ENCODE data around the gene PNISR. TPM values are rescaled to one million over a fixed set of nuclear protein-coding genes. Genes with fewer than 3 reads are reported as not detected.

PNISR gene
- polyA plus RNA-seq, 10 donors: 92.5 to 196 (median 128) TPM

DNA sequence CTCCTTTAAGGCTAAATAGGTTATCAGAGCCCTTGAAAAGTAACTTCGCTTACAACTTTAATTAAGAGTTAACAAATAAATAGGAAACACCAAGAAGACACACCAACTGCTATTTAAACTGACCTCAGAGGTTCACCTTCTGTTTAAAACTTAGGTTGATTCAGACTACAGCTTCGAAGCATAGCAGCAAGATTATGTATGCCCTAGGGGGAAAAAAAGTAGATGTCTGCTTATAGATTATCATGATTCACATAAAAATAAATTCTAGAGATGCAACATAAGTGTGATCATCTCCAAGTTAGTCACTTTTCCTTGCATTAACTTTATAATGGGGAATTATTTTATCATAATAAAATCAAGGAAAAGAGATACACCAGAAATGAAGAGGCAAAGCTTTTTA is 8.9 kb downstream of the PNISR start:
- DNase-seq: no peak

DNA sequence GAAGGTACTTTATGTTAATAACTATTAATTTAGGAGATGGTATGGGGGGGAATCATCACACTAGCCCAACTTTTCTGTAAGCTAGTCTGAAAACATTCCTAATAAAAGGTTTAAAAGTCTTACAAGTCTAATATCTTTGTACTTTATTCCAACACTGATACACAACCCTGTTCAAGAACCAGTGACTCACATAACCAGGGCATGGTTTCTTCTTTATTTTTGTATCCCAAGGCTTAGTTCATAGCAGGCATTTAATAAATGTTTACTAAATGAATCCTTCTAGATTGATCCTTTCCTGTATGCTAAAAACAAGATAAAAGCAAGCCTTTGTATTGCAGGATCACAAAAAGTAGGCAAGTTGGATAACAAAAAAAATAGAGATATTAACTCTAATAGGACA is 9.7 kb downstream of the PNISR start:
- no peak for DNase-seq

DNA sequence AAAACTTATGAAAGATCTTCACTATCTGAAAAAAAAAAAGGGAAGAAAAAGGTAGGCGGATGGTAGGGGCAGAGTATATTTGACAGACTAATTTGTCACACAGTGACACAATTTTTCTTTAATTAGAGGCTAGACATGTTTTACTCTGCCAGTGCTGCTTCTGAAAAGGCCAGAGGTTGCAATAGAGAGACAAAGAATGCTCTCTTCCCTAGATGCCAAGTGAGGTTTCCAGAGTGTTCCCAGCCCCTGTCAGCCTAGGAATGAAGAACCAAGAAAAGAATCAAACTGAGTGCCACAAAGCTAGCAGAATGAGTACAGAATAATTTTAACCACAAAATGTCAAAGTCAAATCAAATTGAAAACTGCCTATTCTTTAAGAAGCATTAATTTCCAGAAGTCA is 13.0 kb downstream of the PNISR start:
- DNase-seq: no peak

DNA sequence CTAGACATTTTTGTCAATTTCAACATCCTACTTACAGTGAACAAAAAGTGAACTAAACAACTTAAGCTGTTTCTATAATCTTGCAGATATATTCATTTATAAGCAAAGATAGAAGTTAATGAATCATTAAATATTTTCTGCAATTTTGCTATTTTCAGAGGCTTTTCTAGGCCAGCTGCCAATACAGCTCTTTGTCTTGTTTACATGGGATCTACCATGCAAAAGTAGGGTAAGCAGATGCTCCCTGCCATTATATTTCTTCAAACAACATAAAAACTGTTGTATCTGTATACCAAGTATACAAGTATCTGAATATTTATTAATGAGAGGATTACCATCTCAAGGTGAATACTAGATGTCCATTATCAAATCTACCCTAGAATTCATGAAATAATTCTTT is 15.4 kb downstream of the PNISR start:
- DNase-seq: no peak

DNA sequence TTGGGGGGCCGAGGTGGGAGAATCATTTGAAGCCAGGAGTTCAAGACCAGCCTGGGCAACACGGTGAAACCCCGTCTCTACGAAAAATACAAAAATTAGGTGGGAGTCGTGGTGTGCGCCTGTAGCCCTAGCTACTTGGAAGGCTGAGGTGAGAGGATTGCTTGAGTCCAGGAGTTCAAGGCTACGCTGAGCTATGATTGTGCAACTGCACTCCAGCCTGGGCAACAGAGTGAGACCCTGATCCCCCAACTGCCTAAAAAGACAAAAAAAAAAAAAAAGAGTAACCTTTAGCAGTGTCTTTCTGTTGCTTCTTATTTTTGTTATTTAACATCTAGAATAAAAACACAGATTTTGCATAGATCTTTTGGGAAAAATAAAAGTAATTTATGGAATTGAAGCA is 18.0 kb downstream of the PNISR start:
- no peak for DNase-seq

DNA sequence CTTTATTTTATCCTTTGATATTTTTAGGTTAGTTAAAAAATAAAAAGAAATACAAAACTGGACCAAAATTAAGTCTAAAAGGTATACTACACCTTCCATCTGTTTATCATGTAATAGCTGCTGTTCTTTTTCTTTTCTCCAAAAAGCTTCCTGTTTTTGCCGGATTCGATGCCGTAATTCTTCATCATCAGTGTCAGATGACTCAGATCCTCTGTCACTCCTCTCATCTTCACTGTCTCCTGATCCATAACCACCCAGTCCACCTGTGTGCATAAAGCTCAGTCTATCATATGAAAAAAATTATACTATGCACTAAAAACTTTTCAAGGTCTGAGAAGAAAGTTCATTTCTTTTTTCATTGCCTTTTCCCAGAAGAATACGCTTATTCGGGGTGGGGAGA is 22.7 kb downstream of the PNISR start:
- DNase-seq: no peak

DNA sequence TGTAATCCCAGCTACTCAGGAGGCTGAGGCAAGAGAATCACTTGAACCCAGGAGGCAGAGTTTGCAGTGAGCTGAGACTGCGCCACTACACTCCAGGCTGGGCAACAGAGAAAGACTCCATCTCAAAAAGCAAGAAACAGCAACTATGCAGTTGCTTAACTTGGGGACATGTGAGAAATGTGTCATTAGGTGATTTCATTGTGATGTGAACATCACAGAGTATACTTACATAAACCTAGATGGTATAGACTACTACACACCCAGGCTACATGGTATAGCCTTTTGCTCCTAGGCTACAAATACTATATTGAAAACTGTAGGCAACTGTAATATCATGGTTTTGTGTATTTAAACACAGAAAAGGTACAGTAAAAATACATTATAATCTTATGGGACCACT is 27.8 kb downstream of the PNISR start:
- no peak for DNase-seq

DNA sequence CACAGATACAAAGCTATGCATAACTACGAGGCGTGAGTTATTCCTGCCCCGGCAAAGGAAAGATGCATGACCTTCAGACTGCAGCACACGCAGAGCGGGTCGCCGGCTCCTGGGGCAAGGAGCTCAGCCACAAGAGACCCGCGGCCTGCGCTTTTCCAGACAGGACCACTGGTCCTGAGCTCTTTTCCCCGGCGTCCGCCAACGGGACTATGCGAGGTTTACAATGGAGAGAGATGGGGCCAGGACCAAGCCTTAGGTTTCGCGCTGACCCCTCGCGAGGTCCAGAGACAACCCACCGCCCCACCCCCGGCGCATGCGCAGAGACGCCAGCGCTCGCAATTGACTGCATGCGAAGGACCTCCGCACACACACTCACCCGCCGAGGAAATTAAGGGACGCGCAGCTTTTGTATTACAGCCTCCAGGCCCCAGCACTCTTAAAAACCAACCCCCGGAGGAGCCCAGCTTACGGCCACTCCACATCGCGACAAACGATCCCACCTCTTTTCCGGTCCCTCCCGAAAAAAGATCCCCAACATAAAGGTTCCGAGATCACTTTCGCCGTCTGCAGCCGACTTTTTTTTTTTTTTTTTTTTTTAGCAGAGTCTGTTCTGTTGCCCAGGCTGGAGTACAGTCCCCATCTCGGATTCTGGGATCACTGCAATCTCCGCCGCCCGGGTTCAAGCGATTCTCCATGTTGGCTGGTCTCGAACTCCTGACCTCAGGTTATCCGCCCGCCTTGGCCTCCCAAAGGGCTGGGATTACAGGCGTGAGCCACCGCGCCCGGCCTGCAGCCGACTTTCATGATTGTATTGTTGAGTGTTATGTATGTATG is 31.2 kb downstream of the PNISR start, which contains the start of gene COQ3:
Gene COQ3 (minus strand): TSS at position 498 of the 834 bp plus-strand sequence. CDS start 16 bp downstream, at position 482.
- peak; percentile 69 to 95 (median 87) for DNase-seq

DNA sequence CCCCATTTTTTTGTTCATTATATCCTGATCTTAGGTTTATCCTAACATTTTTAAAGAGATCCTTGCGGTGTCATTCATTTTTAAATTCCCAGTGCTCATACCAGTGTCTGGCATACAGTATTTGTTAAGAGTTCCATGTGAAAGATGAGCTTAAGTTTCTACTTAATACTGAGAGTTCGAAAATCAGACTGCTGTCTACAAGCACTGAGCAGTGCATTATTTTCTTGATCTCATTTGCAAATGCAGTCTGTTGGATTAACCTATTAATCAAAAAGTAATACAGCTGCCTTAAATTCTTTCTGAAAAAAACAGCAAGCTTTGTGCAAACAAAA is 31.8 kb downstream of the PNISR start:
- DNase-seq: no peak

DNA sequence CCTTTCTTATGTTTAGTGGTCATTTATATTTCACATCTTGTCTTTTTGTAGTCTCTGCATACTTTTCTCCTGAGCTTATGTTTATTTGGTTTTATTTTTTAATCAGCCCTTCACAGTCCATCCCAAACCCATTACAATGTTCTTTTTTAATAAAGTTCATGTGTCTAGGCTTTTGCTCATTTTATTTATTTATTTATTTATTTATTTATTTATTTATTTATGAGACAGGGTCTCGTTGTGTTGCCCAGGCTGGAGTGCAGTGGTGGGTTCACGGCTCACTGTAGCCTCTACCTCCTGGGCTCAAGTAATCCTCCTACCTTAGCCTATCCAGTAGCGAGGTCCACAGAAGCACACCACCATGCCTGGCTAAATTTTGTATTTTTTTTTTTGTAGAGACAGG is 34.2 kb downstream of the PNISR start:
- no peak for DNase-seq

DNA sequence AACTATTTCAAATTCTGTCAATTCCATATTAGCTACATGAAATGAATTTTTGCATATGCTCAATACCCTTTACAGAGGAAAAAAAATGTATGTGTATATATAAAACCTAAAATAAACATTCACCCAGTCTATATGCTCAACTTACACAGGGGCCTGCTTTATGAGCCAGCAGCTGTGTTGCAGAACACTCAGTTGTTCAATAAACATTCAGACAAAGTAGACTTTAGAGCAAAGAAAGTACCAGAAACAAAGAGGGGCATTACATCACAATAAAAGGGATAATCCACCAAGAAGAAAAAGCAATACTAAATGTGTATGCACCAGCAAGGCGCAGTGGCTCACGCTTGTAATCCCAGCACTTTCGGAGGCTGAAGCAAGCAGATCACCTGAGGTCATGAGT is 40.6 kb downstream of the PNISR start:
- no peak for DNase-seq

DNA sequence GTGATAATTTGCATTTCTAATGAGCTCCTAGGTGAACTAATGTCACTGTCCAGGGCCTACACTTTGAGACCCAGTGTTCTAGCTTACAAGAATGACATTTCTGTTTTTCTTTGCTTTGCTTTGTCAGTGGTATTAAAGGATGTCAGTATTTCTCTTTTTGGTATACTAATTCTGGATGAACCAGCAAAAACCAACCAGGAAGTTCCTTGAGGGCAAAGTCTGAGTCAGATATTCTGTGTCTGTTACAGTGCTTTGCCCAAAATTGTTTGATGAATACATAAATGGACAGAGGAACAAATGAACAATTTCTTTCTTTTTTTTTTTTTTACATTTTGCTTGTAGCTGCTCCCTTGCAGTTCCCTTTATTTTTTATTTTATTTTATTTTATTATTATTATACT is 46.5 kb downstream of the PNISR start:
- DNase-seq: no peak

DNA sequence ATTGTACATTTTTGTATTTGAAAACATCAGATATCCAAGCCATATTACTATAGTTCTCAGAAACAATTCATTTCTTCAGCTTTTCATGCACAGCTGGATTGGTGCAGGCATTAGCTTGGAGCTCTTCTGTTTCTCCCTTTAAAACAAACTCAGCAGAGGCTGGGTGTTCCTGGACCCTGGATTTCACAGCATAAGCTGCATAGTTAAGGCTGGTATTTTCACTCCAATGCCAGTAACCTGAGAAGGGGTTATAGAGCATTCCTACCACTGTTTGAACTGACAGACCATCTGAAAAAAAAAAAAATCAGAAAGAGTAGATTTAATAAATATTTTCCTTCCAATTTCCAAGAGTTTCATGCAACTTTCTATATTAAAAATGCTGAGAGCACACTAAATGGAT is 55.6 kb downstream of the PNISR start:
- no peak for DNase-seq

DNA sequence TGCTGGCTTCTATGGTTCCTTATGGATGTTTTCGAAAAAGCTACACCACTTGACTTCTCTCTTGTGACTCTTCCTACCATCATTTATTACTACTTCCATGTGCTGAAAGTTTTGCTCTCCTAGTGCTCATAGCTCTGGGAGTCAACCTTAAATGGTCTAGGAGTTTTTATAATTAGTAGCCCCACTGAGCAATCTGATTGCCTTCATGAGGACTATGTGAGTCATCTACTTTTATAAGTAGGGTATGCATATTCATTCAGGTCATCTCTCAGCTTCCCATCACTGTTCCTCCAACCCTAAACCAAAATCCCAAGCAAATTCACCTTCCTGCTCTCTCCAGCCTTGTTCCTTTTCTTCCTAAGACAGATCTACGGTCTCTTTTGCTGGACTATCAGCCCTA is 58.3 kb downstream of the PNISR start:
- DNase-seq: no peak

DNA sequence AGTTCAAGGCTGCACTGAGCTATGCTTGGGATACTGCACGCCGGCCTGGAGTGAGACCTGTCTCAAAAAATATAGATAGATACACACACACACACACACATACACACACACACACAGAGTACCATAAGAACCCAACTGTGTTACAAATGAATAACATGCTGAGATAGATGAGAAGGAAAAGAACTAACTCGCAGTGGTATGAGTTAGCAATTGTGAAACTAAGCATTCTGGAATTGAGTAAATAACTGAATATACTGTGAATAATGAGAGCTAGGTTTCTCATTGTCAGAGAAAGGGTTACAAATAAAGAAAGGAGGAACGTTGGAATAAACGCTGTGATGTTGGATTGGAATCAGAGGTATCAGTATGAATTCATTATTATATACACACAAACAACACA is 61.1 kb downstream of the PNISR start:
- no peak for DNase-seq

DNA sequence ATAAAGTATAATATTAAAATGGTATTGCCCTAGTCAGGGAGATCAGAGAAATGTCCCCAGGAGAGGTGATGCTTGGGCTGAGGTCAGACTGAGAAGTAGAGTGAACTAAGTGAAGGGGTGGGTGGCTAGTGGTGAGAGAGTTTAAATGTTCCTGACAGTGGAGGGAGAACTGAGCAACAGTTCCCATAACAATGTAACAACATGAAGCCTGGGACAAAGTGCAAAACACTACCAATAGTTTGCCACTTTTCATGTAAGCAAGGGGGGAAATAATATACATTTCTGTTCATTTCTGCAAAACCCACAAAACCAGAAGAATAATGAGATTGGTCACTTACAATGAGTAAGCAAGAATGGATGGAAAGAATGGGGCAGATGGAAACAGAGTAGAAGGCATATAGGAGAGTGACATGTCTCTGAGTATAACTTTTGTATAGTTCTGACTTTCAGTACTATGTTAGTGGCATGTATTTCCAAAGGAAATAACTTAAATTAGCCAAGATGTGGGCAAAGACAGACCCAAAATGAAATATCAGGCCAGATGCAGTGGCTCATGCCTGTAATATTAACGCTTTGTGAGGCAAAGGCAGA is 62.3 kb downstream of the PNISR start:
- DNase-seq: no peak

DNA sequence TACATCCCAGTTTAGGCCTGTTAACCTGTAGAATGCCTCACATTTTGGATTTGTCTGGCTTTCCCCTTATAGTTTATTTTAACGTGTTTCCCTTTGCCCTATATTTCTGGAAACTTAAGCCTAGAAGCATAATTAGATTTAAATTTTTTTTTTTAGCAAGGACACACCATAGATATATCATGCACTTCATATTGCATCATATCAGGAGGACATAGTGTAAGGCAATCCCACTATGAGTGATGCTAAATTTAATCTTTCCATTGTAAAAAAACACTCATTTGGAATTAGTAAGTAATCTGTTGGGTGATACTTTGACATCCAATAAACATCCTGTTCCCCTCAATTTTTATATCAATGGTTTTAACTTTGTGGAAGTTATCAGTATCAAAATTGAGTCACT is 65.3 kb downstream of the PNISR start:
- DNase-seq: no peak

DNA sequence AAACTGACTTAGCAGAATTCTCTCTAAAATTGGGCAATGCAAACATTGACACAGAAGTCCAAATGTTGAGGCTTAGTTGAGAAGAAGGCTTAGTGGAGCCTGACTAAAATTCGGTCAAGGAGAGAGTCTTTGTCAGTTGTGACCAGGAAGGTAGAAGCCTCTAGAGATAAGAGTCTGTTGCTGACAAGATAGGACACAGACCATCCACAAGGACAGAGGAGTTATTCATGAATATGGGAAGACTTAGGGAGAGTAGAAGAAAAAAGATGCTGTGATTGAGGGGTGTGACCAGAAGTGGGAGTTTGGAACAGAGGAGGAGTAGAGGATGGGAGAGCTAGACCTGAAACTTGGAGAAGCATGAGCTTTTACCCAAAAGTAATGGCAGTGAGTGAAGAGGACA is 68.5 kb downstream of the PNISR start:
- no peak for DNase-seq

DNA sequence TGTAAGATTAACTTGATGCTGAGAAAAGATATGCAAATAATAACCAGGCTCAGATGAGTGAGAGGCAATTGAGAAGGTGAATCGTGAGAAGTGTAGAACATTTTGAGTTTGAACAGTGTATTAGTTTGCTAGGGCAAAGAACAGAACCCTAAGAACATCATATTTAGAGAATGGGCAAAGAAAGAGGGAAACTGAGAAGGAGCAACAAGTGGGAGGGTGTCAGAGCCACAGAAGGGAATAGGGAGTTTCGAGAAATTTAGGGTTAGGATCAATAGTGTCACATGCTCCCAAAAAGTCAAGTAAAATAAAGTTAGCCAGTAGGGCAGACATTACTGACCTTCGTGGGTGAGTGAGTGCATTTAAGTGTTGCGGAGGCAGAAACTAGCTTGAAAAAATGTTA is 70.1 kb downstream of the PNISR start:
- DNase-seq: no peak

DNA sequence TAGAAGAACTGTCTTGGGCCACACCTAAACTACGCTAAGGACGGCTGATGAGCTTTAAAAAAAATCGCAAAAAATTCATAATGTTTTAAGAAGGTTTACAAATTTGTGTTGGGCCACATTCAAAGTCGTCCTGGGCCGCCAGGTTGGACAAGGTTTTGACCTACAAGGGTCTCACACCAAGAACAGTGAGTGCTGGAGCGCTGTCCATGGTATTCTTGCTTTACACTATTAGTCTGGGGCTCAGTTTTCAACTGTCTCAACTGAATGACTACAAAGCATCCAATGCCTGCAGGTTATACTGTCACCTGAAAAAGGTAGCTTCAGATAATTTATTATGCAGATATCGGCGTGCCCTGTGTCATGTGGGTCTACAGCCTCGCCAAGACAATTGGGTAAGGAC is 72.0 kb downstream of the PNISR start:
- DNase-seq: peak in 1 of 3 donors; percentile 15

DNA sequence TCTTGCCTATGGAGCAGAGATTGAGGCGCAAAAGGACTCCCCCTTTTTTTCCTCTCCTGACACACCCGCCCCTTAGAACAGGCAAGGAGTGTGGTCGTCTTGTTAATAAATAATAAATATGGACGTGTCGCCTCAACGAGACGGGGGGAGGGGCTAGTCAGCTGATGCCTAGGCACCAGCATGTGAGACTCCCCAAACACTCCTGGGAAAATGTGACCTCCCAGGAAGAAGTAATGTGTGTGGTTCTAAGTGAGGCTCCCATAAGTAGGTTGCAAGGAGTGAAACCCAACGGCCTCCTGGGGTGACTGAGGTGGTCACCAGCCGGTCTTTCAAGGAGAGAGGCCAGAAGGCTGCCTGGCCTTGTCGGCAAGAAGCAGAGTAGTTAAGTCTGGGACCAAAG is 74.5 kb downstream of the PNISR start:
- no peak for DNase-seq

DNA sequence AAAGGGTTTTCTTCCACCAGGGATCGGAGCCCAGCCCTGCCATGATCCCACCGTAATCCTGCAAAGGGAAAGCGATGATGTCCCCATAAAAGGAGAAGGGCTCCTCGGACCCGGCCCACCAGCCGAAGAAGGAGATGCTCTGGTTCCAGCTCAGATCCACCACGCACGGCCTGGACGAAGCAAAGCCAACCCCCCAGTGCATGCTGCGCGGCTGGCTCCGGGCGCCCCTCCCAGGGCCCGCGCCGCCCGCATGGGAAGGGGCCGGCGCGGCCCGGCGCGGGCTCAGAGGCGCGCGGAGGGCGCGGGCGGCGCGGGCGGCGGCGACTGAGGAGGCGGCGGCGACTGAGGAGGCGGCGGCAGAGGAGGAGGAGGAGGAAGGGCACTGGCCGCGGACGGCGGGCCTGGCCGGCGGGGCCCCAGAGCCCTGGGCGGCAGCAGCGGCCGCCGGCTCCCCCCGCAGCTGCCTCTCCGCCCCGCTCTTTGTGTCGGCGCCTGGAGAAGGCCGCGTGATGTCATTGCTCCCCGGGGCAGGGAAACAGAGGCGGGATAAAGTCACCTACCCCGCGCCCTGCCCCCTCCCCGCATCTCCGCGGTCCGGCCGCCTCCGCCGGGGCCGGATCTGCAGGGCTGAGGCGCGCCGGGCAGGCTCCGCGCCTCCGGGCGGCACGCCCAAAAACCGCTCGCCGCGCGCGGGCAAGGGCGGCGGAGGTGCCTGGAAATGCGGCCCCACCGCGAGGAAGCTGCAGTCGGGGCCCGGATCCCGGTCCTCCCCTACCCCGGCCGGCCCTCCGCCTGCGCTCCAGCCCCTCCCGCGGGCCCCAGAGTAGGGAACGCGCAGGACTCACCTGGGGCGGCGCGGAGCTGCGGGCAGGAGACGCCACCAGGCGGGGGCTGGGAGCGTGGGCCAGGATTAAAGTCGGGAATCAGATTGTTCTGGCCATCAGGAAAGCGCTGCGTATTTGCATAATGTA is 75.7 kb downstream of the PNISR start, which contains the start of gene FAXC:
Gene FAXC (minus strand): TSS at position 504 of the 971 bp plus-strand sequence. CDS start 302 bp downstream, at position 202.
- peak; percentile 7 to 60 (median 29) for DNase-seq
